Kidney epithelial cell (primary cell): ENCODE results near the gene HSD17B13. TPM values are rescaled to one million over a fixed set of nuclear protein-coding genes. Genes with fewer than 3 reads are reported as not detected.
A peak's percentile ranks its signal among the peaks of the same experiment; 100 is the strongest.

ENCODE experiments used
- DNase-seq: peaks from one replicate; pipeline ENCODE4 v3.0.0-alpha.2; 2010; ENCODE audit warnings: low read depth
- H3K27me3 ChIP-seq: 2 replicates; pipeline ENCODE4 v1.6.0; 2011; ENCODE audit warnings: low read length; ENCODE audit not compliant: control insufficient read depth, insufficient read depth
- H3K36me3 ChIP-seq: 2 replicates; pipeline ENCODE4 v1.5.1; 2011; ENCODE audit warnings: low read length; ENCODE audit not compliant: control insufficient read depth, insufficient read depth
- H3K4me3 ChIP-seq: 2 replicates; pipeline ENCODE4 v1.5.1; 2011; ENCODE audit warnings: low read depth, mild to moderate bottlenecking, control low read depth, low read length
- CTCF ChIP-seq: IDR thresholded peaks from 2 replicates; pipeline ENCODE4 v1.5.1; 2011; ENCODE audit warnings: mild to moderate bottlenecking, moderate library complexity, low read length, control low read depth, inconsistent platforms; ENCODE audit not compliant: insufficient read depth, poor library complexity, severe bottlenecking
- total RNA-seq: library from RNA; depleted of rRNA; stranded (reverse); fragments of >200 nt; gene quantifications from 2 replicates; pipeline ENCODE4 v1.2.3, GENCODE V29; 2015

HSD17B13 gene
- total RNA-seq, 1 donor from 2014 or later, result 0.04 TPM

- no peaks in the 10 kb centered on the region for H3K36me3 ChIP-seq
- H3K4me3 ChIP-seq, result no peak overlapping the region
- no peak for TF ChIP-seq CTCF
- H3K27me3 ChIP-seq, result no peaks in the 10 kb centered on the region
- no peak for DNase-seq
Observed at GRCh38 chr4:87270825-87271224, 51.9 kb downstream of the HSD17B13 start.

- Histone ChIP-seq H3K36me3 (no peaks in the 10 kb centered on the region), H3K4me3 (no peak overlapping the region), H3K27me3 (no peaks in the 10 kb centered on the region)
- no peak for DNase-seq
- peak; percentile 65 for TF ChIP-seq CTCF
Observed at GRCh38 chr4:87270144-87270543, 52.5 kb downstream of the HSD17B13 start.

GRCh38 chr4:87268411-87268810 lies 54.3 kb downstream of the HSD17B13 start:
- Histone ChIP-seq H3K36me3 (no peaks in the 10 kb centered on the region), H3K4me3 (no peak overlapping the region), H3K27me3 (no peaks in the 10 kb centered on the region)
- no peak for TF ChIP-seq CTCF
- no peak for DNase-seq

- no peak for DNase-seq
- no peak overlapping the region for H3K4me3 ChIP-seq
- no peaks in the 10 kb centered on the region for H3K36me3 ChIP-seq
- no peak for TF ChIP-seq CTCF
- no peaks in the 10 kb centered on the region for H3K27me3 ChIP-seq
Observed at GRCh38 chr4:87266986-87267385, 55.7 kb downstream of the HSD17B13 start.

GRCh38 chr4:87262886-87263285 lies 59.8 kb downstream of the HSD17B13 start:
- no peak for DNase-seq
- TF ChIP-seq CTCF, result no peak
- H3K27me3 ChIP-seq, result no peaks in the 10 kb centered on the region
- H3K36me3 ChIP-seq, result no peaks in the 10 kb centered on the region
- no peak overlapping the region for H3K4me3 ChIP-seq

- no peak overlapping the region for H3K4me3 ChIP-seq
- TF ChIP-seq CTCF, result no peak
- DNase-seq, result no peak
- H3K36me3 ChIP-seq, result no peaks in the 10 kb centered on the region
- no peaks in the 10 kb centered on the region for H3K27me3 ChIP-seq
Observed at GRCh38 chr4:87260477-87260876, 62.2 kb downstream of the HSD17B13 start.
